Activated gamma-delta T cell treated with anti-CD3 and anti-CD28 coated beads, Interleukin-2, amount 50 U/mL, for 16 hours (primary cell): ENCODE data around the gene TRIM34.
"Not testable (repeated sequence)": the region's sequence is repeated elsewhere in the genome, so short reads cannot be mapped to it uniquely, and the experiment has no call there.

ENCODE experiments used
- DNase-seq: peaks from one replicate; pipeline ENCODE4 v3.0.0-alpha.2; 2020; ENCODE audit warnings: low read depth

The TRIM34 gene, protein sequence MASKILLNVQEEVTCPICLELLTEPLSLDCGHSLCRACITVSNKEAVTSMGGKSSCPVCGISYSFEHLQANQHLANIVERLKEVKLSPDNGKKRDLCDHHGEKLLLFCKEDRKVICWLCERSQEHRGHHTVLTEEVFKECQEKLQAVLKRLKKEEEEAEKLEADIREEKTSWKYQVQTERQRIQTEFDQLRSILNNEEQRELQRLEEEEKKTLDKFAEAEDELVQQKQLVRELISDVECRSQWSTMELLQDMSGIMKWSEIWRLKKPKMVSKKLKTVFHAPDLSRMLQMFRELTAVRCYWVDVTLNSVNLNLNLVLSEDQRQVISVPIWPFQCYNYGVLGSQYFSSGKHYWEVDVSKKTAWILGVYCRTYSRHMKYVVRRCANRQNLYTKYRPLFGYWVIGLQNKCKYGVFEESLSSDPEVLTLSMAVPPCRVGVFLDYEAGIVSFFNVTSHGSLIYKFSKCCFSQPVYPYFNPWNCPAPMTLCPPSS

DNA sequence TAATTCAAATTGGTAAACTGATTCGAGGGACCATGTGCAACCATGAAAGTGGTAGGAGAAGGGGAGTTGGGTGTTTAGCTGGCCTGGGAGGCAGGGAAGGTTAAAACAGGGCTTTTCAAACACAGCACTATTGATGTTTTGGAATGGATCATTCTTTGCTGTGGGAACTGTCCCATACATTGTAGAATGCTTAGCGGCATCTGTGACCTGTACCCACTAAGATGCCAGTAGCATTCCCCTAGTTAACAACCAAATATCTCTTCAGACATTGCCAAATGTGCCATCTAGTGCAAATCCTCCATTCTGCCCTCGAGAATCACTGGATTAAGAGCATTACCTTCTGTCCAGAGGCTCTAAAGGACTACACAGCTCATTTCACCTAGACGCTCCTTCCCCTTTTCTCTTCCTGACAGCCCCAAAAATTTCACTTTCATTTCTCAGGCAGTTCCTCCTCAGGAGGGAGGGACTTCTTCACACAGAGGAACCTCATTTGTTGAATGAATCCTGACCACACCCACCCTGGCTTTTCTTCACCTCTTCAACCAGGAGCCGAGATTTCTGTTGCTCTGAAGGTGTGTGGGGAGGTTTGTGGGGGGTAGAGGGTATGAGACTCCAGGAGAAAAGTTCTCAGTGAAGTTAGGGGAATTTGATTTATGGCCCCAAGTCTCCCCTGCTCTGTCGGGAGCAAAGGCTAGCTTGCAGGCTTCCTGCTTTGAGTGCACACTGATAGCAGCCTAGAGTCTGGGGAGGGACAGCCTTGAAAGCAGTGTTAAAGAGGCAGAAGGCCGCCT, at the start of gene TRIM34:
TSS of gene TRIM34 (plus strand) at position 513 of the 791 bp plus-strand sequence. CDS start 7,331 bp downstream, outside the sequence.
- DNase-seq: peak; percentile 33

DNA sequence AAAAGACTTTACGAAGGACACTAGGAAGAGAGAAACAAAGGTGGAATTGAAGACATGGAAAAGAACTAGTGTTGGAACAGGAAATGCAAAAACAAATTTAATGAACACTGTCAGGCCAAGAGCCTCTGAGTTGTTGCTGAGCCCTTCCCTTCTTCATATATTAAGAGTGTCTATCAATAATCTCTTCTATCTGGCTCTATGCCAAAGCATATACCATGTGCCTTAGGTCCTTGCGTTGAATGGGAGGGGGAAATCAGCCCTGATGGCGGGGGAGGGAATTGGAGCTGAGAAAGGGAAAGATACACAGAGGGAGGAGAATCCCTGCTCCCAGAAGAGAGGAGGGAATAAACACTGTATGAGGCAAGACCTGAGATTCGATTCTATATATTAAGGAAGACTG, 49.6 kb upstream of the TRIM34 start:
- DNase-seq: no peak

DNA sequence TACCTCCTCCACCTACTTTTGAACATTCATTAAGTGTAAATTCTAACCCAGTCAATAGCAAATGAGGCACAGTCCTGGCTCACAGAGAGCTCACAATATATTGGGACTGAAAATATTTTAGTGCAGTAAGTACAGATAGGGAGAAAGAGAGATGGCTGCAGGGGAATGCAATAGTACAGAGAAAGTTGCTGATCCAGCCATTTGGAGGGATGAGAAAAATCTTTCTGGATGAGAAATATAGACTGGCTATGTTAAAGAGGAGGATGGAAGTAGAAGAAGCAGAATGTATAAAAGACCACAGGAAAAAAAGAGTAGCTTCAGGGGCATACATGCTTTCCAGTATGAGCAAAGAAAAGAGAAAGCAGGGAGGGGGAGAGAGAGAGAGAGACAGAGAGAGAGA, 47.7 kb upstream of the TRIM34 start:
- no peak for DNase-seq

- DNase-seq: no peak
Observed at GRCh38 chr11:5580577-5580976, 44.2 kb upstream of the TRIM34 start, which contains the start of gene OR52B6. Gene OR52B6 (plus strand): TSS chr11:5580877. CDS start chr11:5580877, 0 bp downstream.

- DNase-seq: no peak
Observed at GRCh38 chr11:5581014-5581413, 43.8 kb upstream of the TRIM34 start.

DNA sequence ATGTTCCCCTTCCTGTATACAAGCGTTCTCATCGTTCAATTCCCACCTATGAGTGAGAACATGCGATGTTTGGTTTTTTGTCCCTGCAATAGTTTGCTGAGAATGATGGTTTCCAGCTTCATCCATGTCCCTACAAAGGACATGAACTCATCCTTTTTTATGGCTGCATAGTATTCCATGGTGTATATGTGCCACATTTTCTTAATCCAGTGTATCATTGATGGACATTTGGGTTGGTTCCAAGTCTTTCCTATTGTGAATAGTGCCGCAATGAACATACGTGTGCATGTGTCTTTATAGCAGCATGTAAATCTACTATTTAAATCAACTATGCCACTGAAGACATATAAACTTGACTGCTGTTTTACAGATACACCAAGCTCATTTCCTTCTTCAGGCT, 40.3 kb upstream of the TRIM34 start:
- DNase-seq: not testable (repeated sequence)

DNA sequence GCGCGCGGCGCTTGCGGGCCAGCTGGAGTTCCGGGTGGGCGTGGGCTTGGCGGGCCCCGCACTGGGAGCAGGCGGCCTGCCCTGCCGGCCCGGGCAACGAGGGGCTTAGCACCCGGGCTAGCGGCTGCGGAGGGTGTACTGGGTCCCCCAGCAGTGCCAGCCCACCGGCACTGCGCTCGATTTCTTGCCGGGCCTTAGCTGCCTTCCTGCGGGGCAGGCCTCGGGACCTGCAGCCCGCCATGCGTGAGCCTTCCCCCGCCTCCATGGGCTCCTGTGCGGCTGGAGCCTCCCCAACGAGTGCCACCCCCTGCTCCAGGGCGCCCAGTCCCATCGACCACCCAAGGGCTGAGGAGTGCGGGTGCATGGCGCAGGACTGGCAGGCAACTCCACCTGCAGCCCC, 34.9 kb upstream of the TRIM34 start:
- DNase-seq: not testable (repeated sequence)

DNA sequence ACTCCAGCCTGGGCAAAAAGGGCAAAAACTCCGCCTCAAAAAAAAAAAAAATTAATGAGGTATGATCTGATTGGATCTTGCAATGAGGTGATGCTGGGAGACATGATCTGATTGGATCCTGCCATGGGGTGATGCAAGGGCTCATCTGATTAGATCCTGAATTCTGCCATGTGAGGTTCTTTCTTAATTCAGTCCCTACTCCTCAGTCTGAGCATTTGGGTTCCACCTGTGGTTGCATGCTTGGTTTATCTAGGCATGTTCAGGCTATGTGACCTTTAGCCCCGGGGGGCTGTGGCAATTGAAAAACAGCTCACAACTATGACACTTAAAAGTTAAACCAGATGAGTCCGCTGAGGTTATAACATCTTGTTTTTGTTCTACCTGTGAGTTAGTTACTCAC, 33.2 kb upstream of the TRIM34 start:
- no peak for DNase-seq

DNA sequence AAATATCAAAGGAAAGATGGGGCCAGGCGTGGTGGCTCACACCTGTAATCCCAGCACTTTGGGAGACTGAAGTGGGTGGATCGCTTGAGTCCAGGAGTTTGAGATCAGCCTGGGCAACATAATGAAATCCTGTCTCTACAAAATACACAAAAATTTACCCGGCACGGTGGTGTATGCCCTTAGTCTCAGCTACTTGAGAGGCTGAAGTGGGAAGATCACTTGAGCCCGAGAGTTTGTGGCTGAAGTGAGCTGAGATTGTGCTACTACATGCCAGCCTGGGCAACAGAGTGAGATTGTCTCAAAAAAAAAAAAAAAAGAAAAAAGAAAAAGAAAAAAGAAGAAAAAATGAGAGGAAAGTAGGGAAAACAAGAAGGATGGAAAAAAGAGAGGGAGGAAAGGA, 32.2 kb upstream of the TRIM34 start:
- no peak for DNase-seq

DNA sequence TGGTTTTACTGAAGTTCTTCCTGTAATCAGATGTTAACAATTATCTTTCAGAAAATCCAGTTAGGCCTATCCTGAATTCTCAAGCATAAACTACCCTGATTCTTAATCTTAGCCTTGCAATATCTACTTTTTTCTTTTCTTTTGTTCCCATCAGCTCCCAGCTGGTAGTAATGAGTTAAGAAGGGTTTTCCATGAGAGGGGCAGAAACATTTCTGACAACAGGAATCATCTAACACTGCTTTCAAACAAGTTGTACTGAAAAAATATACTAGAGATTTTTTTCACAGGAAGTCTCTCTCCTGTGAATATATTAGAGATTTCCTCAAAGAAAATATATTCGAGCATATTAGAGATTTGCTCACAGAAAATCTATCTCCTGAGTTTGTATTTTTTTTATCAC, 31.7 kb upstream of the TRIM34 start:
- no peak for DNase-seq

DNA sequence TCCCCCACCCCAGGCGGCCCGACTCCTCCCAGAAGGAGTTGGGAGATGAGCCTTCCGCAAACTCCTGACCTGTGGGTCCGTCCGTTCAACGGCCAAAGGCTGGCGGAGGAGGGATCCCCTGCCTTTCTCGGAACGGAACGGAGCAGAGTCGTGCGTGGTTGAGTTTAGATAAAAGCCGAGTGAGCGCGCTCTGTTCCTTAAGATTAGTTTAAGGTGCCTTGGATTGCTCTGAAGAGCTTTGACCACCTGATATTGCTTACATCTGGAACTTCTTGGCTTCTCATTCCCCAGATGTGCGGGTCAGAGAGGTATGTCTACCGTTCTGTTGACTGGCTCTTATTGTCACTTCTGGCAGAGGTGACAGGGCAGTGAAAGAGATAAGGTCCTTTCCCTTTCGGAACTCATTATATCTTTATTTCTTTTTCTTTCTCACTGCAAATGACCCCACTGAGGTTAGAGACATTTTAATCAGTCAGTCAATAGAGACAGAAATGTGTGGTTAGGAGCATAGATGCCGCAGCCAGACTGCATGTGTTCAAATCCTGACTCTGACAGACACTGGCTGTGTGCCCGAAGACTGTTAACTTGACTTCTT, 28.1 kb upstream of the TRIM34 start, which contains the start of gene TRIM6:
TSS of gene TRIM6 (plus strand) at position 31 of the 595 bp plus-strand sequence. CDS start at position 292, 261 bp downstream.
- no peak for DNase-seq

- DNase-seq: no peak
Observed at GRCh38 chr11:5597953-5598352, 26.8 kb upstream of the TRIM34 start.

- peak; percentile 27 for DNase-seq
Observed at GRCh38 chr11:5600374-5600851, 24.4 kb upstream of the TRIM34 start.

DNA sequence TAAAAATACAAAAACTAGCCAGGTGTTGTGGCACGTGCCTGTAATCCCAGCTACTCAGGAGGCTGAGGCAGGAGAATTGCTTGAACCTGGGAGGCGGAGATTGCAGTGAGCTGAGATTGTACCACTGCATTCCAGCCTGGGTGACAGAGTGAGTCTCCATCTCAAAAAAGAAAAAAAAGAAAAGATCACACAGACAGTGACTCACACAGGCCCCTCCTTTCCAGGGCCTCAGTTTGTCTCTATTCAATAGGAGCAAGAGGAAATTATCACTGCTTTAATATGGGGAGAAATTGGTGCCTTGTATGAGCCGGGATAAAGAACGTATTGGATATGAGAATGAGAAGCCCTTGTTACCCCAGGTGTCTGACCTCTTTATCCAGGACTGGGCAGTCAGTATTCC, 22.0 kb upstream of the TRIM34 start:
- DNase-seq: not testable (repeated sequence)

- DNase-seq: no peak
Observed at GRCh38 chr11:5603326-5603725, 21.5 kb upstream of the TRIM34 start.

DNA sequence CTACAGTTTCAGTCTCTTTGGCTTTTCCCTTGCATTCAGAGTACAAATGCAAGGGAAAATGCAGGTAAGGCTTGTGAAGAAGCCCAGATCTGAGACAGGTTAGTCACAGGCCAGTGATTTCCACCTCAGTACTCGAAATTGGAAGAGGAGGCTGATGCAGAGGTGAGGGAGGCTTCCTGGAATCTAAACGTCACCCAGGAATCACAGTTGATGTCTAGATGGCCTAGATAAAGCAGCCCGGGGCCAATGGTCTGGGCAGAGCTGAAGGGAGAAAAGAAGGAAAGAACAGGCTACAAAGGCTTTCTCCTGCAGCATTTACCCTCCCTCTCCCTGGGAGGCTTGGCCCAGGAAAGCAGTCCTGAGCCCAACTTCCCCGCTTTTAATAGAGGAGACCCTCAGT, 19.9 kb upstream of the TRIM34 start:
- DNase-seq: no peak

GRCh38 chr11:5605849-5606248, 19.0 kb upstream of the TRIM34 start:
- DNase-seq: no peak

- no peak for DNase-seq
Observed at GRCh38 chr11:5608808-5609207, 16.0 kb upstream of the TRIM34 start.

DNA sequence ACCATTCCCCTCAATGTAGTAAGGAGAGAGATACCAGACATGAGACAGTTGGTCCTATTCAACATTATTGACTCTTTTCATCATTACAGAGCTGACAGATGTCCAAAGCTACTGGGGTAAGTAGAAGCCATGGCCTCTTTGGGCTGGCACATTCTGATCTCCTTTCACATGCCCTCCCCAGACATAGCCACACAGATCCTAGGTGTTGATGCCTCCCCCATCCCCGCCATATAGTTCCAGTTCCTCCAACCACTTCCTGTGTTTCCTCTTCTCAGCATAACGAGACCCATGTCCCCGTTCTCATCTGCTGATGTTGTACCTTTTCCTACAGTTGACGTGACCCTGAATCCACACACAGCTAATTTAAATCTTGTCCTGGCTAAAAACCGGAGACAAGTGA, 14.4 kb upstream of the TRIM34 start:
- DNase-seq: no peak

DNA sequence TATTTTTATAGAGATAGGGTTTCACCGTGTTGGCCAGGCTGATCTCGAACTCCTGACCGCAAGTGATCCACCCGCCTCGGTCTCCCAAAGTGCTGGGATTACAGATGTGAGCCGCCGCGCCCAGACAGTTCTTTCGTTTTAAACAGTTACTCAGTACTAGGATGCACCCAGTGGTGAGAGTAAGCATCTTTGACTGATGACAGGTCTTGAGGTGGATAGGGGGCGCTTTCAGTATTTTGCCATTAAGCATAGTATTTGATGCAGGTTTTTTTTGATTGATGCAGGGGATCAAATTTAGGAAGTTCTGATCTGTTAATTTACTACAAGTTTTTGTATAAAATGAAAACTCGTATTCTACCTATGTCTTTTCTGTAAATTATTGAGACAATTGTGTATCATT, 13.2 kb upstream of the TRIM34 start:
- DNase-seq: no peak

DNA sequence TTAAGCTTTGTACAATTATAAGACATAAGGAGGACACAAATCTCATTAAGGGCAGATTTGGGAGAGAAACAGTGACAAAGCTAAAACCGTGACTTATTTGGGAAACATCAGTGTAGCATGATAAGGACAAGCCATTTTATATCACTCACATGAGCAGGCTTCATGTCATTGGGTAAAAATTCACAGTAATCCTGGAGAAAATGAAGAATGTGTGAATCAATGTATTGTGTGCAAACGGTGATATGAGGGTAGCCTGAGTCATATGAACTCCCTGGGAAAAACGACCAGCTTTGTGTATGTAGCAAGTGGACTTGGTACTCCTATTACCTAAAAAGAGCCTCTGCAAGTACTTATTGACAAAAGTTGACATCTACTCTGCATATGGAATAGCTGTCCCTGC, 6.0 kb upstream of the TRIM34 start:
- DNase-seq: no peak
